H1 (cell line): Measurements from ENCODE around the gene FCAMR. TPM values are rescaled to one million over a fixed set of nuclear protein-coding genes. Genes with fewer than 3 reads are reported as not detected.

Source experiments
- CTCF ChIA-PET: fragments of 300-600 bp; sonication (Branson Sonifier 250); formaldehyde crosslinking; loops from one replicate; lab custom pipeline; 2021; ENCODE audit not compliant: partially characterized antibody; lab: Charles Lee
- POLR2A ChIA-PET: fragments of 300-600 bp; sonication (Branson Sonifier 250); formaldehyde crosslinking; loops from one replicate; lab custom pipeline; 2021; ENCODE audit warnings: inconsistent platforms; ENCODE audit not compliant: partially characterized antibody; lab: Charles Lee
- DNase-seq, 2 experiments: peaks; one replicate each; pipeline versions ENCODE4 v3.0.0 to v3.0.0-alpha.2; 2010 to 2022; ENCODE audit warnings: low spot score in 2 of 2, low read depth in 1 of 2, mixed read lengths in 1 of 2
- FAIRE-seq: peaks from 2 replicates; lab custom pipeline; 2011; peaks lifted over from hg19 to GRCh38; lab: Jason Lieb, UNC
- H2AFZ ChIP-seq: 2 replicates; pipeline ENCODE4 v1.8.1; 2012; ENCODE audit warnings: low read length, inconsistent platforms
- H2AK5ac ChIP-seq: 2 replicates; pipeline ENCODE4 v1.6.1; 2013; ENCODE audit warnings: low read depth, low read length
- H2BK120ac ChIP-seq: replicated peaks from 2 replicates; pipeline ENCODE3; 2013; ENCODE audit warnings: low read depth, low read length, inconsistent platforms
- H2BK12ac ChIP-seq: 2 replicates; pipeline ENCODE4 v1.6.1; 2013; ENCODE audit warnings: low read depth, low read length
- H2BK15ac ChIP-seq: 2 replicates; pipeline ENCODE4 v1.6.1; 2013; ENCODE audit warnings: low read length
- H2BK20ac ChIP-seq: 2 replicates; pipeline ENCODE4 v1.6.1; 2013; ENCODE audit warnings: low read length
- H2BK5ac ChIP-seq: 2 replicates; pipeline ENCODE4 v1.6.1; 2013; ENCODE audit warnings: low read depth, low read length
- H3K14ac ChIP-seq: 2 replicates; pipeline ENCODE4 v1.6.1; 2013; ENCODE audit warnings: inconsistent platforms; ENCODE audit not compliant: insufficient read length
- H3K18ac ChIP-seq: 2 replicates; pipeline ENCODE4 v1.6.1; 2013; ENCODE audit warnings: low read length; ENCODE audit errors: extremely low read depth
- H3K23ac ChIP-seq: 2 replicates; pipeline ENCODE4 v1.6.1; 2013; ENCODE audit warnings: inconsistent platforms; ENCODE audit not compliant: insufficient read length
- H3K23me2 ChIP-seq: 2 replicates; pipeline ENCODE4 v1.6.1; 2013; ENCODE audit warnings: low read depth, low read length
- H3K27ac ChIP-seq: 2 replicates; pipeline ENCODE4 v1.6.1; 2011; ENCODE audit warnings: low read depth, low read length, inconsistent platforms
- H3K27me3 ChIP-seq, 4 experiments: replicated peaks in 1 of 4; 1 replicate in 1 of 4; 2 replicates in 3 of 4; pipeline versions ENCODE4 v1.6.1 to v1.8.1; 2011 to 2013; ENCODE audit warnings: low read length in 3 of 4, mild to moderate bottlenecking in 3 of 4, inconsistent platforms in 2 of 4, mixed read lengths in 2 of 4, moderate library complexity in 1 of 4; ENCODE audit not compliant: control insufficient read depth in 3 of 4, insufficient read depth in 3 of 4; ENCODE audit errors: extremely low read depth in 1 of 4
- H3K36me3 ChIP-seq, 4 experiments: 2 replicates each; pipeline versions ENCODE4 v1.6.1 to v1.8.1; 2011 to 2013; ENCODE audit warnings: mild to moderate bottlenecking in 4 of 4, low read length in 3 of 4, moderate library complexity in 2 of 4, control low read depth in 1 of 4, inconsistent platforms in 1 of 4; ENCODE audit not compliant: insufficient read depth in 4 of 4, control insufficient read depth in 2 of 4
- H3K4ac ChIP-seq: replicated peaks from 2 replicates; pipeline ENCODE3; 2013; ENCODE audit warnings: low read length, low read depth, mixed read lengths, inconsistent platforms; ENCODE audit not compliant: insufficient read length
- H3K4me1 ChIP-seq, 4 experiments: replicated peaks in 1 of 4; 1 replicate in 1 of 4; 2 replicates in 3 of 4; pipeline versions ENCODE4 v1.6.1 to v1.8.1; 2011 to 2013; ENCODE audit warnings: low read length in 3 of 4, inconsistent platforms in 2 of 4, mixed read lengths in 1 of 4; ENCODE audit not compliant: insufficient read depth in 4 of 4, control insufficient read depth in 3 of 4
- H3K4me2 ChIP-seq, 2 experiments: 2 replicates each; pipeline versions ENCODE4 v1.6.1 to v1.8.1; 2011 to 2013; ENCODE audit warnings: low read depth in 2 of 2, low read length in 2 of 2, control low read depth in 1 of 2, inconsistent platforms in 1 of 2, mild to moderate bottlenecking in 1 of 2; ENCODE audit not compliant: insufficient read depth in 1 of 2
- H3K4me3 ChIP-seq, 4 experiments: fragments of 200-600, 300-600 bp in 1 of 4; sonication (generic), shearing (Covaris generic), sonication (Bioruptor Twin) in 1 of 4; 2 replicates each; pipeline versions ENCODE4 v1.5.1 to v1.8.1; 2011 to 2016; ENCODE audit warnings: low read length in 4 of 4, low read depth in 3 of 4, control low read depth in 2 of 4, inconsistent platforms in 2 of 4, mild to moderate bottlenecking in 2 of 4, mixed read lengths in 1 of 4, moderate library complexity in 1 of 4; ENCODE audit not compliant: insufficient read depth in 2 of 4; ENCODE audit errors: extremely low read depth in 1 of 4
- H3K56ac ChIP-seq: replicated peaks from 2 replicates; pipeline ENCODE3; 2013; ENCODE audit warnings: low read depth, mild to moderate bottlenecking, mixed read lengths, low read length, inconsistent platforms; ENCODE audit not compliant: insufficient read length
- H3K79me1 ChIP-seq: 2 replicates; pipeline ENCODE4 v1.6.1; 2013; ENCODE audit warnings: low read depth, low read length, control low read depth
- H3K79me2 ChIP-seq, 2 experiments: 2 replicates each; pipeline versions ENCODE4 v1.6.1 to v1.8.1; 2012 to 2013; ENCODE audit warnings: low read length in 2 of 2, mild to moderate bottlenecking in 2 of 2, inconsistent platforms in 1 of 2; ENCODE audit not compliant: insufficient read depth in 2 of 2, control insufficient read depth in 1 of 2
- H3K9ac ChIP-seq, 4 experiments: replicated peaks in 1 of 4; 1 replicate in 1 of 4; 2 replicates in 3 of 4; pipeline versions ENCODE4 v1.6.1 to v1.8.1; 2011 to 2013; ENCODE audit warnings: low read depth in 3 of 4, low read length in 3 of 4, control low read depth in 2 of 4, mild to moderate bottlenecking in 2 of 4, moderate library complexity in 2 of 4, inconsistent platforms in 1 of 4; ENCODE audit errors: extremely low read depth in 1 of 4
- H3K9me3 ChIP-seq, 2 experiments: 2 replicates each; pipeline versions ENCODE4 v1.6.1 to v1.8.1; 2012 to 2013; ENCODE audit warnings: mild to moderate bottlenecking in 2 of 2, moderate library complexity in 2 of 2, control low read depth in 1 of 2, inconsistent platforms in 1 of 2, low read depth in 1 of 2, low read length in 1 of 2, mixed read lengths in 1 of 2; ENCODE audit not compliant: insufficient read depth in 2 of 2
- H4K20me1 ChIP-seq, 2 experiments: replicated peaks in 1 of 2; 2 replicates each; pipeline versions ENCODE3 to v1.8.1; 2011 to 2013; ENCODE audit warnings: inconsistent platforms in 2 of 2, low read length in 2 of 2, mild to moderate bottlenecking in 1 of 2; ENCODE audit not compliant: insufficient read depth in 2 of 2, control insufficient read depth in 1 of 2
- H4K5ac ChIP-seq: 2 replicates; pipeline ENCODE4 v1.6.1; 2013; ENCODE audit warnings: low read length, low read depth, mixed read lengths, inconsistent platforms; ENCODE audit not compliant: insufficient read length
- H4K8ac ChIP-seq: 2 replicates; pipeline ENCODE4 v1.8.0; 2013; ENCODE audit warnings: mild to moderate bottlenecking, moderate library complexity, low read length, inconsistent platforms; ENCODE audit not compliant: insufficient read depth; ENCODE audit errors: extremely low read depth
- H4K91ac ChIP-seq: replicated peaks from 2 replicates; pipeline ENCODE3; 2013; ENCODE audit warnings: low read length, mixed read lengths, inconsistent platforms; ENCODE audit not compliant: insufficient read length
- BRCA1 ChIP-seq: IDR thresholded peaks from 2 replicates; pipeline ENCODE4 v1.6.1; 2012; ENCODE audit warnings: low read depth, low read length, improper control_type of control experiment
- EGR1 ChIP-seq: IDR thresholded peaks from 2 replicates; pipeline ENCODE4 v1.6.1; 2011; ENCODE audit warnings: low read depth, low read length, borderline replicate concordance
- EZH2 ChIP-seq: fragments of 200-600 bp; sonication (generic); IDR thresholded peaks from 2 replicates; pipeline ENCODE4 v1.7.1; 2012; ENCODE audit warnings: low read depth, mild to moderate bottlenecking, moderate library complexity, low read length, inconsistent platforms; ENCODE audit not compliant: severe bottlenecking
- MAFK ChIP-seq: IDR thresholded peaks from 2 replicates; pipeline ENCODE4 v1.6.1; 2012; ENCODE audit warnings: low read depth, mild to moderate bottlenecking, improper control_type of control experiment, low read length
- PHF8 ChIP-seq: fragments of 200-600 bp; sonication (generic); conservative IDR thresholded peaks from 2 replicates; pipeline ENCODE4 v1.7.1; 2012; ENCODE audit warnings: low read depth, mild to moderate bottlenecking, inconsistent platforms, low read length, moderate library complexity
- RFX5 ChIP-seq: IDR thresholded peaks from 2 replicates; pipeline ENCODE4 v1.6.1; 2011; ENCODE audit warnings: low read depth, low read length, improper control_type of control experiment, borderline replicate concordance
- WGBS, 2 experiments: shearing (Covaris generic) in 1 of 2; methylation state at CpG; one replicate each; pipeline versions ENCODE4 v1.1.6 to v1.1.7; 2013 to 2015; ENCODE audit warnings: low lambda C conversion rate in 2 of 2, mixed read lengths in 2 of 2, inconsistent platforms in 1 of 2, low coverage in 1 of 2, missing lambda C conversion rate in 1 of 2; ENCODE audit not compliant: insufficient replicate concordance in 2 of 2, insufficient coverage in 1 of 2, insufficient read length in 1 of 2; ENCODE audit errors: extremely low coverage in 1 of 2, missing lambda C conversion rate in 1 of 2; 5-methylcytosine and 5-hydroxymethylcytosine counted together
- polyA plus RNA-seq, 7 experiments: library from polyadenylated mRNA; depleted of rRNA in 3 of 7; stranded (reverse) in 5 of 7; unstranded in 2 of 7; fragments of >200 nt in 5 of 7; fragments of 200-250 nt in 2 of 7; gene quantifications; 1 replicate in 5 of 7; 2 replicates in 1 of 7; 4 replicates in 1 of 7; pipeline versions ENCODE4 v1.2.1 to v1.2.3, GENCODE V29; 2011 to 2013; ENCODE audit warnings: missing spikeins in 2 of 7, mixed read lengths in 2 of 7
- total RNA-seq: library from RNA; stranded (reverse); fragmentation: NEBNext Ultra II Directional; extraction: Animal tissue kit (Norgen Biotek cat#: 25700); gene quantifications from 2 replicates; pipeline ENCODE4 v1.2.1, GENCODE V29; 2021

The FCAMR gene
- total and polyA plus RNA-seq, 2 of the 8 experiments (the other 6 are each of a cell fraction or from before 2014, with no cell fraction given): not detected

DNA sequence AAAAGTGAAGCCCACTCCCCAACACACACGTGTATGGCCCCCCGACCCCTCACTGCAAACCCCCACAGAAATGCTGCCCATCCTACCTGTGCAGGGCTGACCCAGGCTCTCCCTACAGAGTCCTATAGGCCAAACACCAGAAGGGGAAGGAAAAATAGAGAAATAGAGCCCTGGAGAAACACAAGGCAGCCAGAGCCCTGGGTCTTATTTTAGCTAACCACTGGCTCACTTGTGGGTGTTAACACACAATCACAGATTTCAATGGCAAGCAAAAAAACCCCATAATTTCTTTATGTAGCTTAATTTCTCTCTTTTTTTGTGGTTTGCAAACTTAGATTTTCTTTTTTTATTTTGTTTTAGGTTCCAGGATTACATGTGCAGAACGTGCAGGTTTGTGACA lies 23.0 kb downstream of the FCAMR start:
- no peaks in the 10 kb centered on the region for H3K79me2 ChIP-seq
- H3K79me1 ChIP-seq: no peaks in the 10 kb centered on the region
- H2BK120ac ChIP-seq: no peak overlapping the region
- no peaks in the 10 kb centered on the region for H3K36me3 ChIP-seq
- no peaks in the 10 kb centered on the region for H4K20me1 ChIP-seq
- no peaks in the 10 kb centered on the region for H3K23me2 ChIP-seq
- H3K9ac ChIP-seq: no peak overlapping the region
- H3K27me3 ChIP-seq: no peaks in the 10 kb centered on the region
- no peak overlapping the region for H2AFZ ChIP-seq
- H3K27ac ChIP-seq: no peak overlapping the region
- no peaks in the 10 kb centered on the region for H3K9me3 ChIP-seq
- H4K8ac ChIP-seq: no peak overlapping the region
- no peak overlapping the region for H3K4ac ChIP-seq
- no peak overlapping the region for H3K23ac ChIP-seq
- POLR2A ChIA-PET: no interaction called here
- WGBS, 2 experiments: 97% methylated on average over 3 of the region's 3 CpGs; no CpG with 5 or more reads in 1 of the 2 experiments
- FAIRE-seq (no peak), DNase-seq (no peak)
- H3K4me3 ChIP-seq: no peak overlapping the region
- no peak overlapping the region for H3K4me2 ChIP-seq
- no peak overlapping the region for H3K18ac ChIP-seq
- H4K5ac ChIP-seq: no peak overlapping the region
- H3K14ac ChIP-seq: no peak overlapping the region
- no peak overlapping the region for H2BK12ac ChIP-seq
- CTCF ChIA-PET: interaction anchor here (1.0 to 13.6 kb wide), 9 partner anchors 11 to 221 kb away, joined by 3 to 226 read pairs (median 5); no protein-coding TSS in a partner anchor
- H3K4me1 ChIP-seq: no peaks in the 10 kb centered on the region; a peak in 1 of 7 replicates
- TF ChIP-seq EGR1 (no peak), EZH2 (no peak), BRCA1 (no peak), PHF8 (no peak), MAFK (no peak), RFX5 (no peak)
- TF ChIP-seq, all 59 proteins: peak for 0
- no peak overlapping the region for H2BK15ac ChIP-seq
- no peak overlapping the region for H2BK5ac ChIP-seq
- no peak overlapping the region for H4K91ac ChIP-seq
- H2AK5ac ChIP-seq: no peak overlapping the region
- H2BK20ac ChIP-seq: no peak overlapping the region
- no peak overlapping the region for H3K56ac ChIP-seq
